OCI-LY1 (cell line): Measurements from ENCODE around the gene TMEM175.

ENCODE experiments used
- EZH2 ChIP-seq: fragments of 200-600 bp; sonication (generic), shearing (Covaris generic); IDR thresholded peaks from 2 replicates; pipeline ENCODE4 v1.8.0; 2017; ENCODE audit warnings: borderline replicate concordance, mixed run types, mild to moderate bottlenecking, antibody characterized with exemption, low read length, moderate library complexity, mixed read lengths
- TF ChIP-seq, protein P1 (sequence below): fragments of 200-600 bp; sonication (generic), shearing (Covaris generic); IDR thresholded peaks from 2 replicates; pipeline ENCODE4 v1.5.1; 2017; ENCODE audit warnings: mild to moderate bottlenecking, antibody characterized with exemption, low read length, moderate library complexity, mixed read lengths

DNA sequence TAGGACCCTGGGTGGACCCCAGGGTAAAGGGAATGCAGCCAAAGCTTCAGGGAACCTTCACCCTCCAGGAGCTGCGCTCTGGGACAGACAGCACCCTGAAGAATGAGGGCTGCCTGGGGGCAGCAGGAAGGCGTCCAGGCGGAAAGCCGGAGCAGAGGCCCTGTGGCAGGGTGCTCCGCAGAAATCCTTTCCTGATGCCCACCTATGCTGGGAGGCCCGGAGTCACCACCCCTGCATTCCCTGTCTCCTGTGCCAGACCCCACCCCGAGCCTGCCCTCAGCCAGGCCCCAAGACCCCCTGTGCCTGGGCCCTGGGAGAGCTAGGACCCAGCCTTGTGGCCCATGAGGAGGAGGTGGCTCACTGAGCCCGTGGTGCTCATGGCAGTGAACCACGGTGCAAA, 42.4 kb downstream of the TMEM175 start:
- TF ChIP-seq, protein P1, sequence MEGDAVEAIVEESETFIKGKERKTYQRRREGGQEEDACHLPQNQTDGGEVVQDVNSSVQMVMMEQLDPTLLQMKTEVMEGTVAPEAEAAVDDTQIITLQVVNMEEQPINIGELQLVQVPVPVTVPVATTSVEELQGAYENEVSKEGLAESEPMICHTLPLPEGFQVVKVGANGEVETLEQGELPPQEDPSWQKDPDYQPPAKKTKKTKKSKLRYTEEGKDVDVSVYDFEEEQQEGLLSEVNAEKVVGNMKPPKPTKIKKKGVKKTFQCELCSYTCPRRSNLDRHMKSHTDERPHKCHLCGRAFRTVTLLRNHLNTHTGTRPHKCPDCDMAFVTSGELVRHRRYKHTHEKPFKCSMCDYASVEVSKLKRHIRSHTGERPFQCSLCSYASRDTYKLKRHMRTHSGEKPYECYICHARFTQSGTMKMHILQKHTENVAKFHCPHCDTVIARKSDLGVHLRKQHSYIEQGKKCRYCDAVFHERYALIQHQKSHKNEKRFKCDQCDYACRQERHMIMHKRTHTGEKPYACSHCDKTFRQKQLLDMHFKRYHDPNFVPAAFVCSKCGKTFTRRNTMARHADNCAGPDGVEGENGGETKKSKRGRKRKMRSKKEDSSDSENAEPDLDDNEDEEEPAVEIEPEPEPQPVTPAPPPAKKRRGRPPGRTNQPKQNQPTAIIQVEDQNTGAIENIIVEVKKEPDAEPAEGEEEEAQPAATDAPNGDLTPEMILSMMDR: no peak
- TF ChIP-seq EZH2: no peak
